A673 (cell line): ENCODE measurements around the gene BAIAP2. TPM values are rescaled to one million over a fixed set of nuclear protein-coding genes. Genes with fewer than 3 reads are reported as not detected.

Experiments used
- BruUV-seq: library from RNA; stranded (reverse); fragments of 400-500 nt; replicated peaks from 2 replicates; lab custom pipeline; 2021; lab: Mats Ljungman, UMichigan
- CTCF ChIA-PET: fragments of 300-600 bp; sonication (Branson Sonifier 250); formaldehyde crosslinking; loops from one replicate; lab custom pipeline; 2022; ENCODE audit warnings: antibody characterized with exemption; lab: Charles Lee
- POLR2A ChIA-PET: fragments of 300-600 bp; sonication (Branson Sonifier 250); formaldehyde crosslinking; loops from one replicate; lab custom pipeline; 2022; ENCODE audit warnings: antibody characterized with exemption; ENCODE audit not compliant: low non-redundant PET; lab: Charles Lee
- DNase-seq: peaks from one replicate; pipeline ENCODE4 v3.0.0-alpha.2; 2015; ENCODE audit warnings: low spot score
- H3K27ac ChIP-seq: fragments of 200-600 bp; sonication (generic); 2 replicates; pipeline ENCODE4 v1.5.1; 2016; ENCODE audit warnings: mixed run types, low read depth, mild to moderate bottlenecking, mixed read lengths, antibody characterized with exemption, low read length; ENCODE audit not compliant: poor library complexity, severe bottlenecking
- H3K27me3 ChIP-seq: fragments of 200-600 bp; sonication (generic); replicated peaks from 2 replicates; pipeline ENCODE4 v1.6.1; 2017; ENCODE audit warnings: mixed run types, low read depth, mild to moderate bottlenecking, mixed read lengths, antibody characterized with exemption, low read length; ENCODE audit not compliant: insufficient read depth, poor library complexity
- H3K36me3 ChIP-seq: fragments of 200-600 bp; sonication (generic); 2 replicates; pipeline ENCODE4 v1.6.1; 2016; ENCODE audit warnings: mixed run types, mild to moderate bottlenecking, mixed read lengths, antibody characterized with exemption, low read length; ENCODE audit not compliant: insufficient read depth, poor library complexity, severe bottlenecking
- H3K4me1 ChIP-seq: fragments of 200-600 bp; sonication (generic); 2 replicates; pipeline ENCODE4 v1.6.1; 2017; ENCODE audit warnings: mixed run types, mild to moderate bottlenecking, mixed read lengths, antibody characterized with exemption, low read length; ENCODE audit not compliant: insufficient read depth, poor library complexity, severe bottlenecking
- H3K4me3 ChIP-seq: fragments of 200-600 bp; sonication (generic); 2 replicates; pipeline ENCODE4 v1.5.1; 2016; ENCODE audit warnings: low read depth, mixed run types, mild to moderate bottlenecking, mixed read lengths, low read length; ENCODE audit not compliant: poor library complexity, severe bottlenecking
- H3K9me3 ChIP-seq: fragments of 200-600 bp; sonication (generic); 2 replicates; pipeline ENCODE4 v1.6.1; 2016; ENCODE audit warnings: mixed run types, low read depth, mild to moderate bottlenecking, mixed read lengths, antibody characterized with exemption, low read length; ENCODE audit not compliant: poor library complexity, severe bottlenecking
- CTCF ChIP-seq: fragments of 300-800, 200-600 bp; sonication (generic); conservative IDR thresholded peaks from 2 replicates; pipeline ENCODE4 v1.5.1; 2017; ENCODE audit warnings: low read depth, mild to moderate bottlenecking, antibody characterized with exemption, low read length, moderate library complexity, mixed read lengths
- EZH2 ChIP-seq: fragments of 200-600 bp; sonication (generic); IDR thresholded peaks from 2 replicates; pipeline ENCODE4 v1.6.1; 2017; ENCODE audit warnings: borderline replicate concordance, low read depth, mild to moderate bottlenecking, mixed read lengths, antibody characterized with exemption, low read length; ENCODE audit not compliant: poor library complexity, severe bottlenecking
- intact Hi-C: fragments of 100-400 bp; cut with micrococcal nuclease; formaldehyde crosslinking; loops from one replicate; pipeline ENCODE4 v1.10.0; 2022; ENCODE audit not compliant: unreplicated experiment
- total RNA-seq: library from RNA; stranded (reverse); gene quantifications from 2 replicates; pipeline ENCODE4 v1.2.3, GENCODE V29; 2021

The BAIAP2 gene
- total RNA-seq, 1 experiment from 2014 or later: 51.6 TPM

- Histone ChIP-seq H3K4me3 (no peak overlapping the region), H3K9me3 (no peaks in the 10 kb centered on the region), H3K36me3 (peaks cover 9% of the 10 kb centered on the region), H3K27ac (no peak overlapping the region), H3K27me3 (no peaks in the 10 kb centered on the region), H3K4me1 (peaks cover 22% of the 10 kb centered on the region)
- TF ChIP-seq CTCF (no peak), EZH2 (no peak)
- CTCF ChIA-PET: no interaction called here
- peak; percentile 34 for DNase-seq
- POLR2A ChIA-PET: no interaction called here
- intact Hi-C loops: no loop called here
- no TSS peak for BruUV-seq
These were observed 23.4 kb downstream of the BAIAP2 start for GRCh38 chr17:81058263-81058871.

- Histone ChIP-seq H3K27me3 (no peaks in the 10 kb centered on the region), H3K27ac (no peak overlapping the region), H3K36me3 (peaks cover 9% of the 10 kb centered on the region), H3K4me3 (no peak overlapping the region), H3K4me1 (peaks cover 28% of the 10 kb centered on the region), H3K9me3 (no peaks in the 10 kb centered on the region)
- POLR2A ChIA-PET: no interaction called here
- DNase-seq: no peak
- CTCF ChIA-PET: no interaction called here
- no peak for TF ChIP-seq CTCF
- no peak for TF ChIP-seq EZH2
- no TSS peak for BruUV-seq
- intact Hi-C loops: no loop called here
These were observed 24.1 kb downstream of the BAIAP2 start for GRCh38 chr17:81059026-81059425.

GRCh38 chr17:81060416-81060815 is 25.5 kb downstream of the BAIAP2 start:
- intact Hi-C loops: no loop called here
- no TSS peak for BruUV-seq
- Histone ChIP-seq H3K9me3 (no peaks in the 10 kb centered on the region), H3K4me1 (peaks cover 42% of the 10 kb centered on the region), H3K4me3 (no peak overlapping the region), H3K36me3 (peaks cover 9% of the 10 kb centered on the region), H3K27me3 (no peaks in the 10 kb centered on the region), H3K27ac (no peak overlapping the region)
- no peak for DNase-seq
- no peak for TF ChIP-seq EZH2
- no peak for TF ChIP-seq CTCF
- CTCF ChIA-PET: no interaction called here
- POLR2A ChIA-PET: no interaction called here
